Astrocyte (in vitro differentiated cells and primary cell): ENCODE data around the gene TBC1D19.

Experiments
- EZH2 ChIP-seq: IDR thresholded peaks from 2 replicates; pipeline ENCODE4 v1.6.1; 2012; ENCODE audit warnings: mild to moderate bottlenecking, low read length, inconsistent platforms; ENCODE audit not compliant: insufficient read depth
- TF ChIP-seq, protein P1 (sequence below): IDR thresholded peaks from 2 replicates; pipeline ENCODE4 v1.5.1; 2011; ENCODE audit warnings: low read depth, mild to moderate bottlenecking, inconsistent platforms, low read length, moderate library complexity; ENCODE audit not compliant: insufficient read depth

- TF ChIP-seq, protein P1, sequence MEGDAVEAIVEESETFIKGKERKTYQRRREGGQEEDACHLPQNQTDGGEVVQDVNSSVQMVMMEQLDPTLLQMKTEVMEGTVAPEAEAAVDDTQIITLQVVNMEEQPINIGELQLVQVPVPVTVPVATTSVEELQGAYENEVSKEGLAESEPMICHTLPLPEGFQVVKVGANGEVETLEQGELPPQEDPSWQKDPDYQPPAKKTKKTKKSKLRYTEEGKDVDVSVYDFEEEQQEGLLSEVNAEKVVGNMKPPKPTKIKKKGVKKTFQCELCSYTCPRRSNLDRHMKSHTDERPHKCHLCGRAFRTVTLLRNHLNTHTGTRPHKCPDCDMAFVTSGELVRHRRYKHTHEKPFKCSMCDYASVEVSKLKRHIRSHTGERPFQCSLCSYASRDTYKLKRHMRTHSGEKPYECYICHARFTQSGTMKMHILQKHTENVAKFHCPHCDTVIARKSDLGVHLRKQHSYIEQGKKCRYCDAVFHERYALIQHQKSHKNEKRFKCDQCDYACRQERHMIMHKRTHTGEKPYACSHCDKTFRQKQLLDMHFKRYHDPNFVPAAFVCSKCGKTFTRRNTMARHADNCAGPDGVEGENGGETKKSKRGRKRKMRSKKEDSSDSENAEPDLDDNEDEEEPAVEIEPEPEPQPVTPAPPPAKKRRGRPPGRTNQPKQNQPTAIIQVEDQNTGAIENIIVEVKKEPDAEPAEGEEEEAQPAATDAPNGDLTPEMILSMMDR, result no peak
- TF ChIP-seq EZH2, result no peak
Observed at GRCh38 chr4:26613735-26614134, 29.9 kb downstream of the TBC1D19 start.
